Erythroblast (primary cell): ENCODE data around the gene ROBO3.

Experiments used
- GATA1 ChIP-seq: IDR thresholded peaks from 2 replicates; pipeline ENCODE4 v1.6.1; 2011; ENCODE audit warnings: low read depth, mild to moderate bottlenecking, control low read depth, low read length, moderate library complexity
- POLR2A ChIP-seq: IDR thresholded peaks from 2 replicates; pipeline ENCODE4 v1.6.1; 2011; ENCODE audit warnings: mild to moderate bottlenecking, low read length

DNA sequence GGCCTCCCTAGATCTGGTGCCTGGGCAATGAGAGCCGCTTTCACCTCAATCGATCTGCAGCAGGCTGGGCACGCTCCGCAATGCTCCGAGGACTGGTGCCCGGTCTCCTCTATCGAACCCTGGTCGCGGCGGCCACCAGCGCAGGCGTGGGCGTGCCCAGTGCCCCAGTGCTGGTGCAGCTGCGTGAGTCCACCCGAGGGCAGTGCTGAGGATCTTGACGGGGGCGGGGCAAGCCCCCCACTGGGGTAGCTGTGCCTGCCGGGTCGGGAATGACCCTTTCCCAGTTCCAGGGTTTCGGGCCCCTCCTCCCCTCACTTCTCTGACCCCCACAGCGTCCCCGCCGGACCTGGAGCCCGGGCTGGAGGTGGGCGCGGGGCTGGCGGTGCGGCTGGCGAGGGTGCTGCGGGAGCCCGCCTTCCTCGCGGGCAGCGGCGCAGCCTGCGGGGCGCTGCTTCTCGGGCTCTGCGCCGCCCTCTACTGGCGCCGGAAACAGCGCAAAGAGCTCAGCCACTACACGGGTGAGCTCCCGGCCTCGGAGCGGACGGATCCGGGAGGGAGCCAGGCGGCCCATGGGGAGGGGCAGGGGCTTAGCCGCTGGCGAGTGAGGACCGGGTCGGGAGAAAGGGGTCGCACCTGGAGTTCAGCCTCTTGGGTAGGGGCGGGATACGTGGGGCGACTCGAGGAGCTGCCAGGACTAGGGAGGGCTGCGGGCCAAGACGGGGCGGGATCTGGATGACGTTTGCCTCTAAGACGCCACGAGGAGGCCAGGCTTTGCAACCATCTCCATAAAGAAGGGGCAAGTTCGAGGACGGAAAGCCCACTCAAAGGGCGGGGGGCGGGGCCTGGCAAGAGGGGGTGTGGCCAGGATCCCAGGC, 10.9 kb downstream of the ROBO3 start:
- no peak for TF ChIP-seq POLR2A
- no peak for TF ChIP-seq GATA1
